SHP77 (cell line): ENCODE results near the gene CALCOCO1.
A peak's percentile ranks its signal among the peaks of the same experiment; 100 is the strongest.
"Not testable (repeated sequence)": the region's sequence is repeated elsewhere in the genome, so short reads cannot be mapped to it uniquely, and the experiment has no call there.

Experiments
- DNase-seq, 2 experiments: peaks; one replicate each; lab custom pipeline; 2025; lab: John Stamatoyannopoulos, UW

The CALCOCO1 gene

DNA sequence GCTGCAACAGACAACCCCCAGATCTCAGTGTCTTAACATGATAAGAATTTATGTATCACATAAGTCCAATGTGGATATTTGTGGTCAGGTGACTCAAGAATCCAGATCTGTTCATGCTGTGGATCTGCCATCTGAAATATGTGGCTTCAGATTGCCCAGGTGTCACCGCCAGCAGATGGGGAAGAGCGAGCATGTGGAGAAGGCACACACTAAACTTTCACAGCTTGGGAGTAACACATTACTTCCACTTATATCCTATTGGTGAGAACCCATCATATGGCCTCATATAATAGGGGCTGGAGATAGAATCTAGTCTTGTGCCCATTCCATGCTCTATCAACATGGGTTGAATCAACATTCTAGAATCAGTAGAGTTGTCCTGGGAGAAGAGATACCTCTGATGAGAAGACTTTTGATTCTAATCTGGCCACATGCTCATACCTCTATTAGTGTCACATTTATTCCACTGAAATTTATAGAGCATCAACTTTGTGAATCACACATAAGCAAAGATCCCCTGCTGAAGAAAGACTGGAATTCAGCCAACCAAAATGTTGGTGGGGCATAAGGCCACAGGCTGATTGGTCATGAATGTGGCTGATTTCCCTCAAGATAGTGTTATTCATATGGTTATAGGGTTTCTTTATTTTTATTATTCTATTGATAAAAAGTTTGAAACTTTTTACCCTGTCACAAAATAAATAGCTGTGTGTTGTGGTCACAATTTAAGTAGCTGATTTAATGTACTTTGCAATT lies 6.0 kb upstream of the CALCOCO1 start:
- DNase-seq: no peak

DNA sequence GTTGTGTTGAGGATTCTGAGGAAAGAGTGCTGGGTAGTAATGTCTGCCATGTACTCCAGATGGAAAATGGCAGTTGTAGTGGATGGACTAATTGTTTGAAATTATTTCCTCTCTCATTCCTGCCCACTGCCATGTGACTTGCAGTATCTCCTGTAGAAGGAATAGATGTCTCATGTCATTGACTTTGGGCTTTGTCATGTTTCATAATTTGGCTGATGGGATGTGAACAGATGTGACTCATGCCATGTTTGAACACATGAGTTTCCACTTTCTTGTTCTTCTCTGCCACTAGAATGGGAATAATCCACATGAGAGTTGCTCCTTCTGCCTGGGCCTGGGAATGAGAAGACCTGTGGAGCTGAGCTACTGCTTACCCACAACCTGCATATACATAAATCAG lies 2.4 kb upstream of the CALCOCO1 start:
- no peak for DNase-seq

DNA sequence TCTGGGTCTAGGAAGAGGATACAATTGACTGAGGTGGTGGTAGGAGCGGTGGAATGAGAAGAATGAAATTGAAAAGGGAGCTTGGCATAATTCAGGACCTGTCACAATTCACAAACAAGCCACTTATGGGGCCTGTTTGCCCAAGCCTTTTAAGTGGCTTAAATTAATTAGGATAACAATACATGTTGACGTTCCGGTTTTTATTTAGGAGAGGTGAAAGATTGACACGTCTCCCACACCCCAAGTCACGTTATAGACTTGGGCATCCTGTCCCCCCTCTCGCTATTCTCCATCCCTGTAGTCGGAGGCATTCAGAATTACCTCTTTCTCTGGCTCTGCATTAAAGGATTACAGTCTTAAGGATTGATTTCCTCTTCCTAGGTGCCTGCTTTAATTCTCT lies 954 bp upstream of the CALCOCO1 start:
- DNase-seq: no peak

DNA sequence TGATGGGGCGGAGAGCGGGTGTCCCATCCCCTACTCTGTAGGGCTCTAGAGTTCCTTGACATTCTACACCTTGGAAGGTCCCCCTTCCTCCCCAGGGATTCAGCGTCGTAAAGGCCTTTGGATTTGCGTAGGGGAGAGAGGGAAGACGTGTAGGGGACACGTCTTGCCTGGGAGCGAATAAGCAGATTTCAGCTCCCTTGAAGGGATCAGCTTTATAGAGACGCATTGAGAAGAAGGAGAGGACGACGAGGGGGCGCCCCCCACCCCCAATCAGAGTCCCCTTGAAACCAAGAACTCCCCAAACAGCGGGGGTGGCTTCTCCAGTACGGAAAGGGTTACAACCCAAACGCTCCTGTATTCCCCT lies 324 bp downstream of the CALCOCO1 start:
- DNase-seq: no peak

DNA sequence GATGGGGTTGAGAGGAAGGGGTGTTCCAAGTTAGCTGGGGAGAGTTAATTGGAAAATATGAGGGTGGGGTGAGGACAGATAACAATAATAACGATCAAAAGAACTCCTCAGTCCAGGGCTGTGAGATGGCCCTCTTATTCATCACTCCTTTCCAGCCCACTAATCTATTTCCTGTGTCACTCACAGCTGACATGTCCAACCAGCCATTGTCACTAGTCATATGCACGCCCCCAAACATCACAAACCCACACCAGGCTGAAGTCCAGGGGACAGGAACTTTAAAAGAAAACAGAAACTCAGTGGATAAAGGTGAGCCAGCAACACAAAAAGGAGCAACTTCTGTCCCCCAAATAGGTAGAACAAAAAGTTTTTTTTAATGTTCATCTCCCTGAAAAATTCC lies 911 bp downstream of the CALCOCO1 start:
- no peak for DNase-seq

DNA sequence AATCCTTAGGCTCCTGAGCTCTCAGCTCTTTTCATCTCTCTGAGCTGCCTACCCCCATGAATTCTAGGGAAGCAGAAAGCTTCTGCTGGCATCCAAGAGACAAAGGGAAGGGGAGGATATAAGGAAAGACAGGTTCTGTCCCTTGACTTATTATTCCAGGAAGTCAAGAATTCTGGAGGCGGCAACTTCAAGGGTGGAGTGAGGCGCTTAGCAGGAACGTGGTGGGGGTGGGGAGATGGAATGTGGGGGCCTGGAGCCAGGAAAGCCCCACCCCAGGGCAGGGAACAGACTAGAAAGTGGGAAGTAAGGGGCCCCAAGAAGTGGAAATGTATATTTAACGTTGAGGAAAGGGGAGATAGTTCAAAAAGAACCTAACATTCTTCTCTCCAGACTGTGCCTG lies 1.4 kb downstream of the CALCOCO1 start:
- DNase-seq: no peak

DNA sequence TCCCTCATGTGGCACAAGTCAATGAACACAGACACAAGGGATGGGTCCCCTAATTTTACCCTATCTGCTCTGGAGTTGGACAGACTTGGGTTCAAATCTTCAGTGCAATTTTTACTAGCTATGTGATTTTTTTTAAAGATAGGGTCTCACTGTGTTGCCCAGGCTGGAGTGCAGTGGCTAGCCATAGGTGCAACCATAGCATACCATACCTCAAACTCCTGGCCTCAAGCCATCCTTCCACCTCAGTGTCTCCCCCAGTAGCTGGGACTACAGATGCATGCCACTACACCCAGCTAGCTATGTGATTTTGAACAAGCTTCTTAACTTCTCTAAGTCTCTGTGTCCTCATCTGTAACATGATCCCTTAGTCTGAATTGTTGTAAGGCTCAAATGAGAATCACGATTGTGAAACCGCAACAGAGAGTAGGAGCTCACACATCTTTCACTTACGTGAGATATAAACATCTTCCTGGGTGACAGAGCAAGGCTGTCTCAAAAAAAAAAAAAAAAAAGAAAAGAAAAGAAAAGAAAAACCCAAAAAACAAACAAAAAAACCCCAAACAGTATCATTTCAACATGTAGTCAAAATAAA lies 4.7 kb downstream of the CALCOCO1 start:
- no peak for DNase-seq

DNA sequence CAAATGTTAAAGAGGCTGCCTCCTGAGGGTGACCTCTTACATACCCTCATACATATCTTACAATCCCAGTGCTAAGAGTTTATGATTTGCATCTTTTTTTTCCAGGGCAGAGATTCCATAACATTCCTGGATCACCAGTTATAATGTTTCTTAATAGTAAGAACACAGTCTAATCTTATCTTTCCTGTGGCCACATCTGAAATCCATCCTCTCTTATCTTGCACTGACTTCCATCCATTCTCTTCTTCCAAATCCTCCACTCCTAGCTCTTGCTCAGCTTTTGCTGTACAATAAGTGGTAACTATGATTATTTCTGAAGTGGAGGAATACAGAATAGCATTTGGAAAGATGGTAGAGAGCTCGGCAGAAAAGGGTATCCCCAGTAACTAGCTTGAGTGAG lies 6.3 kb downstream of the CALCOCO1 start:
- no peak for DNase-seq

DNA sequence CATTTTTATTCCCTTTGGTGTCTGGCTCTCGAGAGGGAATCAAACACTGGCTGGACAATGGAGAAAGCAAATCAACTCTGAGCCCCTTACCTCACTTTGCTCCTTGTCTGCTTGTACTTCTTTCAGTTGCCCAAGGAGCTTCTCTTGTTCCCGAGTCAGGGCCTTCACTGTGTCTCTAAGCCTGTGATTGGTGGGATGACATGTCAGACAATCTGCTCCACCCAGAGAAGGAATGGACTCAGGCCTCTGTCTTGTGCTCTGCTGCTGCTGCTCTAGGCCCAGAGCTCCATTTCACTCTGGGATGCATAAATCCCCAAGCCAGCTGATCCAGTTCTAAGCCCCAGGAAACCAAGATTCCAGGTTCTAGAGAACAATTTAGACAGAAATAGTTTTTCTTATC lies 7.6 kb downstream of the CALCOCO1 start:
- DNase-seq: no peak

DNA sequence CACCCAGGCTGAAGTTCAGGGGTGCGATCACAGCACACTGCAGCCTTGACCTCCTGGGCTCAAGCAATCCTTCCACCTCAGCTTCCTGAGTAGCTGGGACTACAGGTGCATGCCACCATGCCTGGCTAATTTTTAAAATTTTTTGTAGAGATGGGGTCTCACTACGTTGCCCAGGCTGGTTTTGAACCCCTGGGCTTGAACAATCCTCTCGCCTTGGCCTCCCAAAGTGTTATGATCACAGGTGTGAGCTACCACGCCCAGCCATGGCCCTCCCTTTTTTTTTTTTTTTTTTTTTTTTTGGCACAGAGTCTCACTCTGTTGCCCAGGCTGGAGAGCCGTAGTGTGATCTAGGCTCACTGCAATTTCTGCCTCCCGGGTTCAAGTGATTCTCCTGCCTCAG lies 8.7 kb downstream of the CALCOCO1 start:
- DNase-seq: not testable (repeated sequence)

DNA sequence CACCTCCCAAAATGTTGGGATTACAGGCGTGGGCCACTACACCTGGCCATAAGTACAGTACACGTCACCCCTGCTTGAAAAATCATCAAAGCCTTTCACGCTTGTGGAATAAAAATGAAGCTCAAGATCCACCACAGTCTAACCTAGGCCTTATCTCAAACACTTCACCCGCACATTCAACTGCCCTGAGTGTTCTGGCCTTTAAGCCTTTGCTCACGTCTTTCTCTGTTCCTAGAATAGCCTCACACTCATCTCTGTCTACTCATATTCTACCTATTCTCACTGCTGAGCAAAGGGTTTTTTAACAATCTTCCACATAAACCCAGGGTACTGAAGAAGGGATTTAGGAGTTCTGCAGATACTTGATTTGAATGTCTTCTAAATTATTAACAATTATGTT lies 9.9 kb downstream of the CALCOCO1 start:
- no peak for DNase-seq

DNA sequence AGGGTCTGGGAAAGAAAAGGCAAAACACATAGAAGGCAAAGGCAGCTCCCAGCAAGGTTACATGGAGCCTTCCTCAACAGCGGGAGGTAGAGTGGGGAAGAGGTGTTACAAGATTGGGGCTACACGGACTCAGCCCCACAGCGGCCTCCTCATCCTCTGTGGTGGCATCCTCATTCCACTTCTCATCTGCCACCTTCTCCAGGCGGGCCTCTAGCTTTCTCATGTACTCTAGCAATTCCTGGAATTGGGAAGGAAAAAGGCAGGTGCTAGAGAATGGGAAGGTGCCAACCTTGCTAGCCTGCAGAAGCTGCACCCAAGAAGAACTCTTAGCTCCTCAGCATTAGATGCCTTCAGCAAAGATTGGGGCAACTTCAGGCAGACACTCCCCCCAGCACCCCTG lies 13.2 kb downstream of the CALCOCO1 start:
- no peak for DNase-seq

DNA sequence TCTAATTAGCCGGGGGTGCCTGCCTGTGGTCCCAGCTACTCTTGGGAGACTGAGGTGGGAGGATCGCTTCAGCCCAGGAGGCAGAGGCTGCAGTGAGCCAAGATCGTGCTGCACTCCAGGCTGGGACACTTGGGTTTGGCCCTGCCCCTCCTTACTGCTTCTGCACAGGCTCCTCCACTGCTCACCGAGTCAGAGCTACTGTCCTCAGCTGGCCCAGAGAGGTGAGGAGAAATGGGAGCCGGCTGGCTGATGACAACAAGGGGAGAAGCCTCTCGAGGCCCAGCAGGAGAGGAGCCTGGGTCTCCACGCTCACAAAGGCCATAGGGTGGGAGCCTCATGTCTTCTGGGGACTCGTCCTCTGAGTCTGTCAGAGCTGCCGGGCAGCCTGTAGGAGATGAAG lies 13.7 kb downstream of the CALCOCO1 start:
- DNase-seq: no peak

DNA sequence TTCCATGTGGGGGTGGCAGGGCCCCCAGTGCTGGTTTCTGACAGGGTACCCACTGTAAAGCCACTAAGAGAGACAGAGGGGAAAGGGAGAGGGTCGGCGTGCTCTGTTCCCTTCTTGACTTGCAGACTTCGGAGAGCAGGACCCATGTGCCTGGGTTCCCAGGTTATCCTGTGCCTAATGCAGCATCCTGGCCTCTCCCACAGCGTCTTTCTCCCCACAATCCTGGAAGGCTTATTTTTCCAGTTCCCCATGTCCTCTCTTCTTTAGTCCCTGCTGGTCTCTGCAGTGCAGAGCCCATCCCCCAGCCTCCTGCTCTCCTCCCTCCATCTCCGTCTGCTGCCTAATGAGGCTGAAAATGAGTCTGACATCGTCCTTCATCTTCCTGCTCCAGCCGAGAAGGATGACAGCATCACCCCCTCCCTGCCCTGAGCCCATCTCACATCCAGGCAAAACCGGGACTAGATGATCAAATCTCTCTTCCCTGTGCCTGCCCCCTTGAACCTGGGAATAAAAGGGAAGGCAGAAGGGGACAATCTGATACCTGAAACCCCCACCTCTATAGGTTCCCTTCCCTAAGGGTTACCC lies 15.1 kb downstream of the CALCOCO1 start:
- DNase-seq: no peak

DNA sequence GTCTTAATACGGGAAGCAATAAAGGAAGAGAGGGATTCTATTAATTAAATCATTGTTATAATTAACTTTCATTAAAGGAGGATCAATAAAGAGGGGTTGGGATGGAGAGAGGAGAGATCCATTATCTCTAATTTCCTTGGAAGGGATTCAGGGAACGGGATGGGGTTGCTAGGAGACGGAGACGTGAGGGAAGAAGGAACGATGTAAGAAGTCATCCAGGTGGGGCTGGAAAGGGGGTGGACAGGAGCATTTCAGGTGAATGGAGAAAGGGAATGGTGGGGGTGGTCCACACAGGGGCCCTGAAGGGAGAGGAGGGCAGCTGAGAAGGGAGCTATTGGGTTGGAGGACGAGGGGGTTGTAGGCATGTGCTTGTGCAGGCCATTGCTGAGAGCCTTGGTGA lies 17.2 kb downstream of the CALCOCO1 start:
- DNase-seq: no peak

DNA sequence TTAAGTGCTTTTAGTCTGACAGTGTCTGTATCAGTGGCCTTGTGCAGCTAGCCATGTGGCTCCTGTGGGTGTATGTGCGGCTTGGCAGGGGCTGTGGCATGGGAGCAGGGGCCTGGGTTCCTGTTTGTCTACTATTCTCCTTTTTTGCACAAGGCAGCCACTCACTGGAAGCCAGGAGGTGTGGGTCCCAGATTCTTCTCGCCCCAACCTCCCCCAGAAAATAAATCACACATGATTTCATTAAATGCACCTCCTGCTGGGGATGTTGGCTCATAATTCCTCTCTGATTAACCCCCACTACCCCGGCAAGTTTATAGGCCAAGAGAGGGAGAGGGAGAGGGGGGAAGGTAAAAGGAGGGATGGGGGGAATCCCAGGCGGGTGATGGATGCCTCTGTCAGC lies 17.6 kb downstream of the CALCOCO1 start:
- no peak for DNase-seq

DNA sequence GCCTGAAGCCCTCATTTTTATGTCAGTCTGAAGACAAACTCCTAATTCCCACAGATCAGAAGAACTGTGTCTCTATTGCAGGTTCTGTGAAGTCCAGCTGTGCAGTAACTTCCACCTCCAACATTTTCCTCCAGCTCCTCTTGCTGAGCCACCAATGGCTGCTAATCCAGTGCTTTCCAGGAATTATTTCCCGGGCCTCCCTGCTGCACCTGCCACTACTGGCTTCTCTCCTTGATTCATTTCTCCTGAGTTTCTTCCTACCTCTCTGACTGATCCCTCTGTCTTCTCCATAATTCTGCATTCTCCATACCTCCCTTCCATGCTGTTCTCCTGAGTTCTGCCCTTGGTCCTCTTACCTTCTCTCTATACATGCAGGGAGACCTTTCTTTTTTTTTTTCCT lies 21.2 kb downstream of the CALCOCO1 start:
- no peak for DNase-seq

DNA sequence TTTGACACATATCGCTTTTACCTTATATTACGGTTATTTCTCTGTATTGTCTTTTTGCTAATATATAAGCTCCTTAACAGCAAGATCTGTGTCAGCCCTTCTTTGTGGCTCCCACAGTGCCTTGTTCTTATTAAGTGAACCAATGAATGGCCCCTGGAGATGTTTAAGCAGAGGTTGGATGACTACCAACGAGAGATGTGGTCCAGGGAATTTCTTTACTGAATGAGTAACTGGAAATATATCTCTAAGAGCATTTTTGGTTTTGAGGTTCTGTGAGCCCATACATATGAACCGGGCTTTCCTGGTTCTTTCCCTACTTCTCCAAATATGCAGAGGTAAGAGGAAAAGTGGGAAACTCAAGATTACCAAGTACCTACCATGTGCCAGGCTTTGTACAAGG lies 23.5 kb downstream of the CALCOCO1 start:
- no peak for DNase-seq

DNA sequence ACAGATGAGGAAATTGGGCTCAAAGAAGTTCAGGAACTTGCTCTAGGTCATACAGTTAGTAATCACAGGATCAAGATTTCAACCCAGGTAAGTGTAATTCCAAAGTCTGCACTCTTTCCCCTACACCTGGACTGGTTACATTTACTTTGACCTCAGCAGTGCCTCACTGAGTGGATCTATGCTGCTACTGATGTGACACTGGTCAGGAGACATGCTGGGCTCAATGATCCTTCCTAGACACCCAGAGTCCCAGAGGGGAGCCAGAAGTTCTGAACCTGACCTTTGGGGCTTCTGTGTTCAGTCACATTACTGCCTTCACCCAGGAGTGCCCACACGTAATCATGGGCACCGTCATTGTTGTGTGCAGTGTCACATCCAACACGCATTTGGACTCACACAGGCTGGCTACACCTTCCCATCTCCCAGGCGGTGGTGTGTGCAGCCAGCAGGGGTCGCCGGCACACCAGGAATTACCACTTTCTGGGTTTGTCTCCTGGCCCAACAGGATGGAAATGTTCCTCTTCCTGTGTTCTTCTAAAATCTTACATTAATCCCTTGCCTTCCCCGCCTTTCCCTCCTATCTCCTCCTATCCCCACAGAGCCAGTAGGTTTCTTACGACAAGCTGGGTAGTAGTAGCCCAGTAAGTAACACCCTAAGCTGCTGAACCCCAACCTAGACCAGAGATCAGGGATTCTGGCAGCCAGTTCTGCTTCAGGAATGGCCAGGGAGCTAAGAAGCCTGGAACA lies 25.6 kb downstream of the CALCOCO1 start:
- DNase-seq: peak; percentile 44 to 64

DNA sequence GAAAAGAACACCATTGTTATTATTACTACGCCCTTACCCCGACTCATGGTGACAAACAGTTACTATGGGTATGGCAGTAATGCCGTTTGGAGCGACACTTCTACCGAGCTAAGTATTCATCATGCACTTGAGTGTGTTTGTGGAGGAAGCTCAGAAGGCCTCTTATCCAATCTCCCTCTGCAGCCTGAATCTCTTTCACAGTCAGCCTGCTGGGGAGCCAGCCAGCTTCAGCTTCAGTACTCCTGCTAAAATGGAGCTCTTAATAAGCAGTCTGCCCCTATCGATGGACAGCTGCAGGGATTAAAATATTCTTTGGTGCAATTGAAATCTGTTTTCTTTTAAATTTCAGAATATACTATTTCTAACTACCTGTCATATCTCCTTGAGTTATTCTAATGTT lies 26.7 kb downstream of the CALCOCO1 start:
- DNase-seq: peak in 1 of 2 experiments; percentile 7

DNA sequence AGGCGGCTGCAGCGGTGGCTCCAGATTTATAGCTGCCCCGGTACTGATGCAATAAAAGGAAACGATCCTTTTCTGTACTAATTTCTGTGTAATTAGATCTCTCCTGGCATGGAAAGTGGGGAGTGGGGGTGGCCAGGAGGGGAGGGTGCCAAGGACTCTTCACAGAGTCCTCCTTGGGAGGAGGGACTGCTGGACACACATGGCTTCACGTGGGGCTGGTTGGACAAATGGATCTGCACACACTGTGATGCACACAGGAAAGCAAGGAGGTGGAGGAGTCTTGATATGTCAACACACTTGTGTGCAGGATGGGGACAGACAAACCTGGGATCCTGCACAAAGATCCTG lies 27.6 kb downstream of the CALCOCO1 start:
- no peak for DNase-seq

DNA sequence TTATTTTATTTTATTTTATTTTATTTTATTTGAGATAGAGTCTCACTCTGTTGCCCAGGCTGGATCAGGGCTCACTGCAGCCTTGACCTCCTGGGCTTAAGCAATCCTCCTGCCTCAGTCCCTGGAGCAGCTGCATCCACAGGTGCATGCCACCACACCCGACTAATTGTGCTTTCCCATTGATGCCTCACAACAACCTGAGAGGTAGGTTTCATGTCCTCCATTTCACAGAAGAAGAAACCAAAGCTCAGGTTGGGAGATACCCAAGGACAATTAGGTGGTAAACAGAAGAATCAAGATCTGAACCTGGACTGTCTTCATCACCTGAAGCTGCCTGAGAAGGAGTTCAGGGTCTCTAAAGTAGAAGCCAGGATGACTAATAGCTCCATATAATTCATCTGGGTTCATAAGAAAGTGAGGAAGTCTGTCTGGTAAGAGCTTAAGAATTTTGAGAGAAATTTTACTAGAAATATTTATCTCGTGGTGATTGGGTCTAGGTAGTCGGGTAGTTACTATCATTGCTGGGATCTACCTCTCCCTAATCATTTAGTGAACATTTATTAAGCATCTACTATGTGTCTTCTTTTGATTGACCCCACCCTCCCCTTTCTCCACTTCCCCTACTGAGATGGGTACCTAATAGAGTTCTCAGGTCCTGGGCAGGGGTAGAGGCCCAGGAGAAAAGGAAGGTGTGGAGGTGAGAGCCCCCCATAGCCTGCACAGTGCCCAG lies 28.1 kb downstream of the CALCOCO1 start:
- DNase-seq: no peak
